SJSA1 (cell line): Measurements from ENCODE around the gene CYP24A1. TPM values are rescaled to one million over a fixed set of nuclear protein-coding genes. Genes with fewer than 3 reads are reported as not detected.

ENCODE experiments used
- DNase-seq, 2 experiments: peaks; one replicate each; pipeline ENCODE4 v3.0.0-alpha.2; 2015 to 2020; ENCODE audit warnings: low spot score in 2 of 2, low read depth in 1 of 2
- H3K27ac ChIP-seq: fragments of 250-450 bp; sonication (Bioruptor Pico); 2 replicates; pipeline ENCODE4 v1.5.1; 2020; ENCODE audit warnings: mild to moderate bottlenecking, moderate library complexity
- H3K27me3 ChIP-seq: fragments of 250-450 bp; sonication (Bioruptor Pico); replicated peaks from 2 replicates; pipeline ENCODE4 v1.5.1; 2020; ENCODE audit warnings: mild to moderate bottlenecking, moderate library complexity
- H3K36me3 ChIP-seq: fragments of 250-450 bp; sonication (Bioruptor Pico); 2 replicates; pipeline ENCODE4 v1.5.1; 2020; ENCODE audit warnings: mild to moderate bottlenecking
- H3K4me1 ChIP-seq: fragments of 250-450 bp; sonication (Bioruptor Pico); replicated peaks from 2 replicates; pipeline ENCODE4 v1.6.1; 2021; ENCODE audit warnings: mild to moderate bottlenecking
- H3K4me3 ChIP-seq: fragments of 250-450 bp; sonication (Bioruptor Pico); 2 replicates; pipeline ENCODE4 v1.5.1; 2020; ENCODE audit warnings: mild to moderate bottlenecking
- H3K9me3 ChIP-seq: fragments of 250-450 bp; sonication (Bioruptor Pico); replicated peaks from 2 replicates; pipeline ENCODE4 v1.5.1; 2020; ENCODE audit warnings: mild to moderate bottlenecking
- total RNA-seq: library from RNA; depleted of rRNA; stranded (reverse); fragments of >200 nt; shearing (Covaris generic); gene quantifications from 2 replicates; pipeline ENCODE4 v1.2.3, GENCODE V29; 2014

Gene CYP24A1
- total RNA-seq, 1 experiment from 2014 or later = not detected

- H3K9me3 ChIP-seq = no peaks in the 10 kb centered on the region
- peaks cover 27% of the 10 kb centered on the region for H3K4me1 ChIP-seq
- DNase-seq = peak; percentile 72 to 76
- H3K4me3 ChIP-seq = no peak overlapping the region
- no peaks in the 10 kb centered on the region for H3K27me3 ChIP-seq
- H3K27ac ChIP-seq = peak overlapping the region; percentile 49
- no peaks in the 10 kb centered on the region for H3K36me3 ChIP-seq
These were observed 50.1 kb downstream of the CYP24A1 start for GRCh38 chr20:54123587-54124180.

GRCh38 chr20:54122681-54123586 lies 50.9 kb downstream of the CYP24A1 start:
- Histone ChIP-seq H3K27me3 (no peaks in the 10 kb centered on the region), H3K4me1 (peaks cover 27% of the 10 kb centered on the region), H3K4me3 (no peak overlapping the region), H3K36me3 (no peaks in the 10 kb centered on the region), H3K9me3 (no peaks in the 10 kb centered on the region), H3K27ac (peak overlapping the region; percentile 49; the same call in 1 of the 2 replicates)
- DNase-seq = no peak

- no peaks in the 10 kb centered on the region for H3K9me3 ChIP-seq
- no peak overlapping the region for H3K4me3 ChIP-seq
- H3K27ac ChIP-seq = no peak overlapping the region
- H3K4me1 ChIP-seq = peaks cover 27% of the 10 kb centered on the region
- H3K27me3 ChIP-seq = no peaks in the 10 kb centered on the region
- no peaks in the 10 kb centered on the region for H3K36me3 ChIP-seq
- DNase-seq = peak in 1 of 2 experiments; percentile 26
These were observed 51.6 kb downstream of the CYP24A1 start for GRCh38 chr20:54122189-54122588.

GRCh38 chr20:54119744-54120143 lies 54.0 kb downstream of the CYP24A1 start:
- Histone ChIP-seq H3K4me3 (no peak overlapping the region), H3K36me3 (no peaks in the 10 kb centered on the region), H3K4me1 (peaks cover 27% of the 10 kb centered on the region), H3K27ac (no peak overlapping the region), H3K27me3 (no peaks in the 10 kb centered on the region), H3K9me3 (no peaks in the 10 kb centered on the region)
- no peak for DNase-seq

- H3K4me1 ChIP-seq = peaks cover 20% of the 10 kb centered on the region
- no peaks in the 10 kb centered on the region for H3K27me3 ChIP-seq
- H3K36me3 ChIP-seq = no peaks in the 10 kb centered on the region
- DNase-seq = no peak
- H3K27ac ChIP-seq = no peak overlapping the region
- no peak overlapping the region for H3K4me3 ChIP-seq
- no peaks in the 10 kb centered on the region for H3K9me3 ChIP-seq
These were observed 55.4 kb downstream of the CYP24A1 start for GRCh38 chr20:54118220-54119001.

- no peak overlapping the region for H3K4me3 ChIP-seq
- DNase-seq = no peak
- no peaks in the 10 kb centered on the region for H3K36me3 ChIP-seq
- H3K27ac ChIP-seq = no peak overlapping the region
- H3K27me3 ChIP-seq = no peaks in the 10 kb centered on the region
- no peaks in the 10 kb centered on the region for H3K9me3 ChIP-seq
- H3K4me1 ChIP-seq = peaks cover 3% of the 10 kb centered on the region
These were observed 57.1 kb downstream of the CYP24A1 start for GRCh38 chr20:54116550-54117235.

GRCh38 chr20:54115172-54115854 lies 58.5 kb downstream of the CYP24A1 start:
- H3K27ac ChIP-seq = no peak overlapping the region
- DNase-seq = no peak
- no peak overlapping the region for H3K4me3 ChIP-seq
- no peaks in the 10 kb centered on the region for H3K9me3 ChIP-seq
- no peaks in the 10 kb centered on the region for H3K36me3 ChIP-seq
- no peaks in the 10 kb centered on the region for H3K27me3 ChIP-seq
- H3K4me1 ChIP-seq = no peaks in the 10 kb centered on the region

- DNase-seq = no peak
- no peaks in the 10 kb centered on the region for H3K27me3 ChIP-seq
- no peak overlapping the region for H3K4me3 ChIP-seq
- no peaks in the 10 kb centered on the region for H3K4me1 ChIP-seq
- no peaks in the 10 kb centered on the region for H3K9me3 ChIP-seq
- no peak overlapping the region for H3K27ac ChIP-seq
- H3K36me3 ChIP-seq = no peaks in the 10 kb centered on the region
These were observed 59.7 kb downstream of the CYP24A1 start for GRCh38 chr20:54114109-54114508.

- no peaks in the 10 kb centered on the region for H3K36me3 ChIP-seq
- no peaks in the 10 kb centered on the region for H3K27me3 ChIP-seq
- H3K4me3 ChIP-seq = no peak overlapping the region
- H3K27ac ChIP-seq = no peak overlapping the region
- no peaks in the 10 kb centered on the region for H3K4me1 ChIP-seq
- DNase-seq = no peak
- no peaks in the 10 kb centered on the region for H3K9me3 ChIP-seq
These were observed 60.2 kb downstream of the CYP24A1 start for GRCh38 chr20:54113566-54113965.

GRCh38 chr20:54112221-54112884 lies 61.4 kb downstream of the CYP24A1 start:
- no peak for DNase-seq

GRCh38 chr20:54111460-54111859 lies 62.3 kb downstream of the CYP24A1 start:
- no peak for DNase-seq
- Histone ChIP-seq H3K4me3 (no peak overlapping the region), H3K4me1 (peaks cover 7% of the 10 kb centered on the region)

More at GRCh38 chr20:54112221-54112884, 61.4 kb downstream of the CYP24A1 start:
- Histone ChIP-seq H3K9me3 (no peaks in the 10 kb centered on the region), H3K27me3 (no peaks in the 10 kb centered on the region), H3K27ac (no peak overlapping the region), H3K36me3 (no peaks in the 10 kb centered on the region), H3K4me1 (peaks cover 7% of the 10 kb centered on the region), H3K4me3 (no peak overlapping the region)

GRCh38 chr20:54110457-54110856 lies 63.3 kb downstream of the CYP24A1 start:
- DNase-seq = no peak
- H3K4me1 ChIP-seq = peaks cover 7% of the 10 kb centered on the region
- H3K27me3 ChIP-seq = no peaks in the 10 kb centered on the region
- no peaks in the 10 kb centered on the region for H3K9me3 ChIP-seq
- H3K27ac ChIP-seq = no peak overlapping the region
- no peak overlapping the region for H3K4me3 ChIP-seq
- H3K36me3 ChIP-seq = no peaks in the 10 kb centered on the region

More at GRCh38 chr20:54111460-54111859, 62.3 kb downstream of the CYP24A1 start:
- Histone ChIP-seq H3K36me3 (no peaks in the 10 kb centered on the region), H3K27ac (no peak overlapping the region), H3K27me3 (no peaks in the 10 kb centered on the region), H3K9me3 (no peaks in the 10 kb centered on the region)
